NCI-H1048 (cell line): Measurements from ENCODE around the gene SPATA31D3.
"Not testable (repeated sequence)": the region's sequence is repeated elsewhere in the genome, so short reads cannot be mapped to it uniquely, and the experiment has no call there.

Experiments used
- DNase-seq: peaks from one replicate; lab custom pipeline; 2025; lab: John Stamatoyannopoulos, UW

Gene SPATA31D3

GRCh38 chr9:81979196-81979595, 35.9 kb downstream of the SPATA31D3 start:
- DNase-seq, result no peak

DNA sequence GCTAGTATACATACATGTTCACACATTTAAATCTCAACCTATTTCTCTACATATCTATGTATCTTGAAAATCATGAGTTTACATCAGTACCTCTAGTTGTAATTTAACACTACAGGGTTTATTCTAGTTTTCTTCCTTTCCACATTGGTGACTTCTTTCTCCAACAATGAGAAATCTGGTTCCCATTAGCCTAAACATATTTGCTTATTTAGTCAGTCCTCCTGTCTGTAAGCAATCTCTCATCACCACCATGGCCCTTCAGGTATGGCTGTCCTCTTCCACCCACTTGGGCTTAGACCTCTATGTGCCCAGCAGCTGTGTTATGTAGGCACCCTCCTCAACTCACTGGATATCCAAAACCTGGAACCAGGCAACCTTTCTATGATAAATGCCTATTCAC, 37.3 kb downstream of the SPATA31D3 start:
- DNase-seq, result no peak

DNA sequence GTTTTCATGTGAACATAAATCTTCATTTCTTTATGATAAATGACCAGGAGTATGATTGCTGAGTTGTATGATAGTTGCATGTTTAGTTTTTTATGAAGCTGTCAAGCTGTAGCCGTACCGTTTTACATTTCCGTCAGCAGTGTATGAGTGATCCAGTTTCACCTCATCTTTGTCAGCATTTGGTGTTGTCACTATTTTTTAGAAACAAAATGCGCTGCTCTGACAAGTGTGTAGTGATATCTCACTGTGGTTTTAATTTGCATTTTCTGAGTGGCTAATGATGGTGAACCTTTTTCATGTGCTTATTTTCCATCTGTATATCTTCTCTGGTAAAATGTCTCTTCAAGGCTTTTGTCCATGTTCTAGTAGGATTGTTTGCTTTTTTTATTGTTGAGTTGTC, 38.6 kb downstream of the SPATA31D3 start:
- no peak for DNase-seq

- DNase-seq, result no peak
These were observed 41.6 kb downstream of the SPATA31D3 start for GRCh38 chr9:81984928-81985327.

DNA sequence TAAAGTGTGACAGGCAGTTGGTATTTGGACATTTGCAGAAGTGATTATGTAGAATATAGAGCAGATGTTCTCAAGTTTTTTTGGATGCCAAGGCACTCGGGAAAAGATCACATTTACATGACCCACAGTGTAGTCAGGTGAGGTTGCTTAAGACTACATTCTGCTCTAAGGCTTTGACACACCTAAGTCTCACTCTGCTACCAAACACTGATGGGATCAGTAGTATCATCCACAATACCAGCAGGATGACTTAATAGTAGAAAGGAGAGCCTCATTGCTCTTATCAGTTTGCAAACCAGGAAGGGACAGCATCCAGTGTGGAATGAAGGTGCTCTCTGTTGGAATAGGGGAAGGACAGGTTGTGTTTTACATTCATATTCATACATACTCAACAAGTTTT, 42.8 kb downstream of the SPATA31D3 start:
- no peak for DNase-seq

DNA sequence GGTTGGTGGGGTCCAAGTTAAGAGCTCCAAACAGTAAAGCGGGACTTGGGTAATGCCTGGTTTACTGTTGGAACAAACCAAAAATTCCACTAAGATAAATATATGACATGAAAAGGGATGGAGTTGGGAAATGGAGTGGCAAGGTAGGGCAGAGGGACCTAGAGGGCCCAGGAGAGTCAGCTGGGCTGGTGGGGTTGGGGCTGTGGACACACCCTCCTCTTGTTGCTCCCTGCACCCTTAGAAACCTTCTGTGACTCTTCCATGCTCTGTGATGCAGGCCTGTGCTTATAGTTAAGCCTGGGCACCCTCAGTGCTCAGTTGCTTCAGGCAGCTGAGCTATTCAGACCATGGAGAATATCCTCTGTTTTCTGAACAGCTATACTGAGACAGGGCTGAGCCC, 45.2 kb downstream of the SPATA31D3 start, which contains the start of gene SPATA31D1:
TSS of gene SPATA31D1 (plus strand) at position 301 of the 400 bp plus-strand sequence. CDS start at position 348, 47 bp downstream.
- DNase-seq, result not testable (repeated sequence)

GRCh38 chr9:81989700-81990099, 46.4 kb downstream of the SPATA31D3 start:
- DNase-seq, result no peak

DNA sequence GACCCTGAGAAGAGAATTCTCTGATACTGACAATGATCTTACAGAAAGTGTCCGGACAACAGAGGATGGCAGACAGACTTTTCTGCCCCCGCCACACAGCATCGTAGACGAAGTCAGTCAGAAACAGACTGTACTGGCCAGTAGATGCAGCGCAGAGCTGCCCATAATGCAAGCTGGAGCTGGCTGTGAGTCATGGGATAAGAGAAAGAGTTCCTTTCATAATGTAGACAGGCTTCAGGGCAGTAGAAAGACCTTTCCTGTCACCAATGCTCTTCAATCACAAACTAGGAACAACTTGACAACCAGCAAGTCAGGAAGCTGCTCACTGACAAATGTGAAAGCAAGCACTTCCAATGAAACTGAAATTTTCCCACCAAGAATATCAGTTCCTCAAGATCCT, 50.4 kb downstream of the SPATA31D3 start:
- no peak for DNase-seq
